Fibroblast of villous mesenchyme (primary cell): Measurements from ENCODE around the gene SLC9C1. TPM values are rescaled to one million over a fixed set of nuclear protein-coding genes. Genes with fewer than 3 reads are reported as not detected.

Experiments
- DNase-seq: peaks from one replicate; pipeline ENCODE4 v3.0.0-alpha.2; 2010; ENCODE audit warnings: low read depth
- H3K4me3 ChIP-seq: 2 replicates; pipeline ENCODE4 v1.5.1; 2011; ENCODE audit warnings: low read depth, mild to moderate bottlenecking, low read length
- total RNA-seq: library from RNA; depleted of rRNA; stranded (reverse); fragments of >200 nt; gene quantifications from 2 replicates; pipeline ENCODE4 v1.2.3, GENCODE V29; 2012
- TF ChIP-seq, protein P1 (sequence below): IDR thresholded peaks from 2 replicates; pipeline ENCODE4 v1.5.1; 2012; ENCODE audit warnings: low read depth, mild to moderate bottlenecking, low read length; ENCODE audit not compliant: insufficient read depth

SLC9C1 gene
- total RNA-seq, 1 donor: not detected

DNA sequence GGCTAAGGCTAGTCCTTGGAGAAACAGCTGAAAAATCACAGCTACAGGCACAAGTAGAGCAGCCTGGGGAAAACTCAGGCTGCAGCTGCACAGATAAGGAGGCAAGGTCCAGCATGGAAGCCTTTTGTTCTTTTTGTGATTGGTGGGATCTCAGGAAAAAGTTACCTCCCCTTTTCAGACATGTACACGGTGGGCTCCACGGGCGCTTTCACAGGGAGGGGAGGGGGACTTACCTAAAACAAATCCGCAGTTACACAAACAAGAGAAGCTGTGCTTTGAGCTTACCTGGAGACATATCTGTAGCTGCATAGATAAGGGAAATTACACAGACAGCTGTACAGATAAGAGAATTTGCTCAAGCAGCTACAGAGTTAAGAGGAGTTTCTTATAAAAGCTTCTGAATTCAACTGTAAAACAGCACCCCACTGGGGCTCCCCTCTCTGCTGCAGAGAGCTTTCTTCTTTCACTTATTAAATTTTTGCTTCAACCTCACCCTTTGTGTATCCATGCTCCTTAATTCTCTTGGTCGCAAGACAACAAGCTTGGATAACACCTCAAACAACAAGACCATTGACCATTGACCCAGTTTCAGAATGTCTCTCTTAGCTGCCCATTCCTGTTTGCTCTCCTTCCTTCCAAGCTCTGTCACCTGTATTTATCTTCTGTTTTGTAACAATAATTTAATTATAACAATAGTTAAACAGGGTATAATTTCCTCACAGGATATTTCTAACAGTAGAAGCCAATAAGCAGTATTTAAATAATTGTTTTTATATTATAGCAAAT is 28.0 kb upstream of the SLC9C1 start:
- TF ChIP-seq, protein P1, sequence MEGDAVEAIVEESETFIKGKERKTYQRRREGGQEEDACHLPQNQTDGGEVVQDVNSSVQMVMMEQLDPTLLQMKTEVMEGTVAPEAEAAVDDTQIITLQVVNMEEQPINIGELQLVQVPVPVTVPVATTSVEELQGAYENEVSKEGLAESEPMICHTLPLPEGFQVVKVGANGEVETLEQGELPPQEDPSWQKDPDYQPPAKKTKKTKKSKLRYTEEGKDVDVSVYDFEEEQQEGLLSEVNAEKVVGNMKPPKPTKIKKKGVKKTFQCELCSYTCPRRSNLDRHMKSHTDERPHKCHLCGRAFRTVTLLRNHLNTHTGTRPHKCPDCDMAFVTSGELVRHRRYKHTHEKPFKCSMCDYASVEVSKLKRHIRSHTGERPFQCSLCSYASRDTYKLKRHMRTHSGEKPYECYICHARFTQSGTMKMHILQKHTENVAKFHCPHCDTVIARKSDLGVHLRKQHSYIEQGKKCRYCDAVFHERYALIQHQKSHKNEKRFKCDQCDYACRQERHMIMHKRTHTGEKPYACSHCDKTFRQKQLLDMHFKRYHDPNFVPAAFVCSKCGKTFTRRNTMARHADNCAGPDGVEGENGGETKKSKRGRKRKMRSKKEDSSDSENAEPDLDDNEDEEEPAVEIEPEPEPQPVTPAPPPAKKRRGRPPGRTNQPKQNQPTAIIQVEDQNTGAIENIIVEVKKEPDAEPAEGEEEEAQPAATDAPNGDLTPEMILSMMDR: no peak
- no peak overlapping the region for H3K4me3 ChIP-seq
- DNase-seq: no peak

DNA sequence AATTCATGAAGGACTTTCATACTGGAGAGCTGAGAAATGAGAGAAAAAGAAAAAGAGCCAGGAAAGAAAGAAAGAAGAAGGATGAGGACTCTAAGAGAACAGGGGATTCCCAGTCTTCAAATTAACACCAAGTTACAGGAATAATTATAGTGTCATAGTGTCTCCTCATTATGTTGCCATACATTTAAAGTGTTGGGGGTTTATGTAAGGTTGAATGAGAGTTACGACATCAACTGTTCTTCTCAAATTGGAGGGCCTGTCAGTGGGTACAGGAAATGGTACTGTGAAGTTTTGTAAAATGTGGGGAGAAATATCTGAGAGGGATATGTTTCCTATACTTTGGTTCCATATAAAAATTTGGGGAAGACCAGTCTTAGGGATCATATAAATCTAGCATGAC is 26.7 kb upstream of the SLC9C1 start:
- no peak overlapping the region for H3K4me3 ChIP-seq
- TF ChIP-seq, protein P1: no peak
- DNase-seq: no peak

GRCh38 chr3:112319516-112320276 is 25.7 kb upstream of the SLC9C1 start:
- DNase-seq: no peak
- H3K4me3 ChIP-seq: no peak overlapping the region
- TF ChIP-seq, protein P1: no peak

DNA sequence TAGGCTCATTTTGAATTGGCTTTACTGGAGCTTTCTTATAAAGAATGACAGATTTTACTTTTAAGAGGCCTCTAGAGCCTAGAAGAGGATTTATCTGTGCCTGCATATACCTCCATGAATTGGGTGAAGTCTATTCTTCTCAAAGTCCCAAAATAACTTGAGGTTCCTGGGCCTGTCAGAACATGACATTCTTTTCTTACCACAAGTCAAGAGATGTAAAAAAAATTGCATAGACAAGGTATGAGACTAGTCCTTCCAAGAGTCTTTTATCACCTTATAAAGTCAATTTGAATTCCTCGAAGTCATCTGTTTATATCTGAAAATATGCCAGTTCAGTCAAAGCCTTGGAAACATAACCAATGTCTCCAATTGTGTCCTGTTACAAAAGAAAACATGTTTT is 21.8 kb upstream of the SLC9C1 start:
- no peak overlapping the region for H3K4me3 ChIP-seq
- TF ChIP-seq, protein P1: no peak

GRCh38 chr3:112314649-112315048 is 20.6 kb upstream of the SLC9C1 start:
- DNase-seq: no peak
- TF ChIP-seq, protein P1: no peak
- H3K4me3 ChIP-seq: no peak overlapping the region

More for the DNA sequence above, 21.8 kb upstream of the SLC9C1 start:
- DNase-seq: no peak

GRCh38 chr3:112308151-112308911 is 14.3 kb upstream of the SLC9C1 start:
- TF ChIP-seq, protein P1: no peak
- DNase-seq: peak; percentile 72
- H3K4me3 ChIP-seq: no peak overlapping the region
